HepG2 (cell line): ENCODE results near the gene MST1. TPM values are rescaled to one million over a fixed set of nuclear protein-coding genes. Genes with fewer than 3 reads are reported as not detected.

Experiments
- AGO1 ChIP-seq: fragments of 200-400 bp; formaldehyde crosslinking; IDR thresholded peaks from 2 replicates; pipeline ENCODE4 v1.6.1; 2017; ENCODE audit warnings: mild to moderate bottlenecking, low read depth, low read length, moderate library complexity; ENCODE audit not compliant: poor library complexity, severe bottlenecking
- EP300 ChIP-seq, 3 experiments: sonication (generic) in 1 of 3; formaldehyde crosslinking in 1 of 3; IDR thresholded peaks; 2 replicates each; pipeline versions ENCODE4 v1.5.1 to v1.6.1; 2011 to 2020; ENCODE audit warnings: low read depth in 2 of 3, low read length in 2 of 3, borderline replicate concordance in 1 of 3, improper control_type of control experiment in 1 of 3, mild to moderate bottlenecking in 1 of 3, missing genetic modification reagents in 1 of 3, moderate library complexity in 1 of 3
- GLMP ChIP-seq: sonication (generic); formaldehyde crosslinking; IDR thresholded peaks from 2 replicates; pipeline ENCODE4 v1.9.0; 2021; ENCODE audit warnings: missing genetic modification reagents, mild to moderate bottlenecking, borderline replicate concordance
- KAT2B ChIP-seq: fragments of 150-350 bp; IDR thresholded peaks from 2 replicates; pipeline ENCODE4 v1.6.1; 2014; ENCODE audit warnings: low read depth, low read length, borderline replicate concordance
- NR2C2 ChIP-seq: sonication (generic); formaldehyde crosslinking; IDR thresholded peaks from 2 replicates; pipeline ENCODE4 v1.4.0; 2020; ENCODE audit warnings: missing genetic modification reagents, mild to moderate bottlenecking, moderate library complexity, borderline replicate concordance
- PHF5A ChIP-seq: IDR thresholded peaks from one replicate; pipeline ENCODE4 v1.6.1; 2018; ENCODE audit warnings: low read depth, missing genetic modification reagents; ENCODE audit not compliant: unreplicated experiment
- ZBED4 ChIP-seq: sonication (generic); formaldehyde crosslinking; IDR thresholded peaks from 2 replicates; pipeline ENCODE4 v1.4.0; 2020; ENCODE audit warnings: missing genetic modification reagents, borderline replicate concordance
- ZNF124 ChIP-seq: sonication (generic); formaldehyde crosslinking; IDR thresholded peaks from 2 replicates; pipeline ENCODE4 v1.4.0; 2020; ENCODE audit warnings: missing genetic modification reagents
- ZNF280D ChIP-seq: sonication (generic); formaldehyde crosslinking; IDR thresholded peaks from 2 replicates; pipeline ENCODE4 v1.5.1; 2020; ENCODE audit warnings: mild to moderate bottlenecking, missing genetic modification reagents
- ZSCAN21 ChIP-seq: sonication (generic); formaldehyde crosslinking; IDR thresholded peaks from 2 replicates; pipeline ENCODE4 v1.8.0; 2022; ENCODE audit warnings: mild to moderate bottlenecking, missing genetic modification reagents, moderate library complexity, borderline replicate concordance
- ZSCAN30 ChIP-seq: sonication (generic); formaldehyde crosslinking; IDR thresholded peaks from 2 replicates; pipeline ENCODE4 v1.5.0; 2020; ENCODE audit warnings: mild to moderate bottlenecking, missing genetic modification reagents
- polyA plus RNA-seq, 8 experiments: library from polyadenylated mRNA; depleted of rRNA in 3 of 8; stranded (reverse) in 7 of 8; unstranded in 1 of 8; fragments of >200 nt; fragmentation: Illumina TruSeq in 4 of 8; extraction: Trizol in 4 of 8; gene quantifications; 2 replicates each; pipeline versions ENCODE4 v1.2.1 to v1.2.3, GENCODE V29; 2011 to 2016; ENCODE audit warnings: low read depth in 4 of 8, missing spikeins in 1 of 8, mixed read lengths in 1 of 8; ENCODE audit not compliant: insufficient read depth in 1 of 8
- total RNA-seq, 5 experiments: library from RNA; depleted of rRNA; stranded (reverse); fragments of >200 nt; fragmentation: Illumina TruSeq; extraction: Trizol; gene quantifications; 2 replicates each; pipeline ENCODE4 v1.2.3, GENCODE V29; 2016; ENCODE audit warnings: low read depth in 1 of 5
- TF ChIP-seq, protein P1 (sequence below), 2 experiments: sonication (generic) in 1 of 2; formaldehyde crosslinking in 1 of 2; IDR thresholded peaks; 2 replicates each; pipeline versions ENCODE4 v1.5.1 to v1.6.1; 2011 to 2020; ENCODE audit warnings: borderline replicate concordance in 1 of 2, low read depth in 1 of 2, low read length in 1 of 2, mild to moderate bottlenecking in 1 of 2, missing genetic modification reagents in 1 of 2, moderate library complexity in 1 of 2
- TF ChIP-seq, protein P2 (sequence below): sonication (generic); IDR thresholded peaks from 2 replicates; pipeline ENCODE4 v1.6.1; 2016; ENCODE audit warnings: low read depth, borderline replicate concordance

MST1 gene
- total and polyA plus RNA-seq, 2 of the 13 experiments (the other 11 are each of a cell fraction or from before 2014, with no cell fraction given), result 189 to 452 TPM

DNA sequence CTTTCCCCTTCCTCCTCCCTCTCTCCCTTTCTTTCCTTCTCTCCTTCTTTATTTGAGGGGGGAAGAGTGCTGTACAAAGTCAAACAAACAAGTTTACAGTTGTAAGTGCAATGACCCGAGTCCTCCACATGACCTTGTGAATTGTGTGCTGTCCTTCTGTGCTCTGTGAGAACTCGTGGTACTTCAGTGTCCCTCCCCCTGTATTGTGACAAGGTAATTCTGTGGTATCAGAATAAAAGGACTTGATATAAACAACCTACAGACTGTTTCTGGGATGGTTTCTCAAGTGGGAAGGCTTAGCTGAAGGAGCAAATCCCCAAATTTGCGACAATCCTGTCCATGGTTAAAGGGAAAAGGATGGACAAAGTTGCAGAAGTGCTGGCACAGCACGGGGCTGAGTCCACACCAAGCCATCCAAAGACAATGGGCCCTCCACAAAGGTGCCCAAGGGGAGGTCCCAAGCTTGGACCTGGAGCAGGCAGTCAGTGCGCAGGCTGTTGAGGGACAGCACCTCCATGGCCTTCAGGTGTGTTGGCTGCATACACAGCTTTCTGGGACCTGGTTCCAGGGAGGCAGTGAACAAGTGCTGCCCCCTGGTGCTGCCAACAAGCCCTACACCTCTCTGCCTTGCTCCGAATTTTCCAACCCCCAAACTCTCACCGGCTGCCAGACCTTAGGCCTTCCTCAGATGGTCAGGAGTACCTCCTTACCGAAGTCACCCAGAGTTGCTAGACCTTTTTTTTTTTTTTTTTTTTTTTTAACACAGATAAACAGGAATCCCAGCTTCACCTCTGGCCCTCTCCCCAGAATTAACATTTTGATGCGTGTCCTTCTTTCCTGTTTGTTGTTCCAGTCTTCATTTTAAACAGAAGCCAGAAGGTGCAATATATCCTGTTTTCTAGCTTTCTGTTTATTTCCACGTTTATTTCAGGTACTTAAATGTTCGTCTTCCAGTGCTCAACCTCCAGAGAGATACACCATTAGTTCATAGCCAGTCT, 17.7 kb downstream of the MST1 start (continued):
- TF ChIP-seq ZSCAN30 (CRISPR knock-in tag) (no peak), NR2C2 (CRISPR knock-in tag) (0 out of 2 replicates have a peak, but pooled peaks have one; percentile 33), AGO1 (no peak), ZSCAN21 (CRISPR knock-in tag) (no peak; the same call in 1 of the 2 replicates), KAT2B (no peak), GLMP (CRISPR knock-in tag) (no peak), EP300 (IDR thresholded peaks at IDR 0.05; ENCODE audit: low read depth in 2 of 2, low read length in 2 of 2) (peak in 1 of 2 experiments; percentile 75; a peak in 2 of 4 replicates), EP300 (CRISPR knock-in tag; IDR thresholded peaks at IDR 0.05; ENCODE audit: borderline replicate concordance) (no peak; the same call in 1 of the 2 replicates), PHF5A (CRISPR knock-in tag) (peak; percentile 34), ZNF124 (CRISPR knock-in tag) (no peak; the same call in 1 of the 2 replicates), ZNF280D (CRISPR knock-in tag) (no peak), ZBED4 (CRISPR knock-in tag) (no peak)
- TF ChIP-seq, protein P1, sequence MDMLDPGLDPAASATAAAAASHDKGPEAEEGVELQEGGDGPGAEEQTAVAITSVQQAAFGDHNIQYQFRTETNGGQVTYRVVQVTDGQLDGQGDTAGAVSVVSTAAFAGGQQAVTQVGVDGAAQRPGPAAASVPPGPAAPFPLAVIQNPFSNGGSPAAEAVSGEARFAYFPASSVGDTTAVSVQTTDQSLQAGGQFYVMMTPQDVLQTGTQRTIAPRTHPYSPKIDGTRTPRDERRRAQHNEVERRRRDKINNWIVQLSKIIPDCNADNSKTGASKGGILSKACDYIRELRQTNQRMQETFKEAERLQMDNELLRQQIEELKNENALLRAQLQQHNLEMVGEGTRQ (IDR thresholded peaks at IDR 0.05; ENCODE audit: low read depth, low read length), result no peak
- TF ChIP-seq, protein P1 (CRISPR knock-in tag; IDR thresholded peaks at IDR 0.05; ENCODE audit: borderline replicate concordance), result peak; percentile 24; the same call in 1 of the 2 replicates
- TF ChIP-seq, protein P2, sequence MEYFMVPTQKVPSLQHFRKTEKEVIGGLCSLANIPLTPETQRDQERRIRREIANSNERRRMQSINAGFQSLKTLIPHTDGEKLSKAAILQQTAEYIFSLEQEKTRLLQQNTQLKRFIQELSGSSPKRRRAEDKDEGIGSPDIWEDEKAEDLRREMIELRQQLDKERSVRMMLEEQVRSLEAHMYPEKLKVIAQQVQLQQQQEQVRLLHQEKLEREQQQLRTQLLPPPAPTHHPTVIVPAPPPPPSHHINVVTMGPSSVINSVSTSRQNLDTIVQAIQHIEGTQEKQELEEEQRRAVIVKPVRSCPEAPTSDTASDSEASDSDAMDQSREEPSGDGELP, result no peak; the same call in 1 of the 2 replicates
